Cerebellar cortex (tissue), 1 donor: ENCODE data around the gene PDZD2.
"Not testable (repeated sequence)": the region's sequence is repeated elsewhere in the genome, so short reads cannot be mapped to it uniquely, and the experiment has no call there.

Experiments
- DNase-seq: peaks from one replicate; pipeline ENCODE4 v3.0.0-alpha.2; 2015; ENCODE audit warnings: low spot score

Gene PDZD2

GRCh38 chr5:31638748-31639418 is at the start of gene PDZD2:
Gene PDZD2 (plus strand): TSS chr5:31639131.
- DNase-seq = peak; percentile 78

GRCh38 chr5:31593665-31594064 is 45.3 kb upstream of the PDZD2 start:
- no peak for DNase-seq

GRCh38 chr5:31596354-31596753 is 42.6 kb upstream of the PDZD2 start:
- no peak for DNase-seq

- no peak for DNase-seq
Measured at GRCh38 chr5:31598640-31599611, 40.0 kb upstream of the PDZD2 start.

- not testable (repeated sequence) for DNase-seq
Measured at GRCh38 chr5:31602305-31602704, 36.6 kb upstream of the PDZD2 start.

- DNase-seq = no peak
Measured at GRCh38 chr5:31604240-31604639, 34.7 kb upstream of the PDZD2 start.

GRCh38 chr5:31604644-31605043 is 34.3 kb upstream of the PDZD2 start:
- no peak for DNase-seq

GRCh38 chr5:31605920-31606319 is 33.0 kb upstream of the PDZD2 start:
- no peak for DNase-seq

- DNase-seq = no peak
Measured at GRCh38 chr5:31607546-31607945, 31.4 kb upstream of the PDZD2 start.

GRCh38 chr5:31611002-31611401 is 27.9 kb upstream of the PDZD2 start:
- no peak for DNase-seq

- no peak for DNase-seq
Measured at GRCh38 chr5:31613651-31614050, 25.3 kb upstream of the PDZD2 start.

GRCh38 chr5:31614151-31615020 is 24.5 kb upstream of the PDZD2 start:
- DNase-seq = peak; percentile 10

GRCh38 chr5:31617867-31618266 is 21.1 kb upstream of the PDZD2 start:
- DNase-seq = no peak

- DNase-seq = no peak
Measured at GRCh38 chr5:31620026-31620425, 18.9 kb upstream of the PDZD2 start.

- DNase-seq = no peak
Measured at GRCh38 chr5:31623249-31623648, 15.7 kb upstream of the PDZD2 start.

GRCh38 chr5:31625394-31625793 is 13.5 kb upstream of the PDZD2 start:
- DNase-seq = no peak

- peak; percentile 95 for DNase-seq
Measured at GRCh38 chr5:31626156-31626555, 12.8 kb upstream of the PDZD2 start.

GRCh38 chr5:31626604-31627234 is 12.2 kb upstream of the PDZD2 start:
- DNase-seq = no peak

GRCh38 chr5:31630931-31631330 is 8.0 kb upstream of the PDZD2 start:
- DNase-seq = no peak

GRCh38 chr5:31632460-31632859 is 6.5 kb upstream of the PDZD2 start:
- DNase-seq = no peak

GRCh38 chr5:31635446-31635845 is 3.5 kb upstream of the PDZD2 start:
- no peak for DNase-seq

GRCh38 chr5:31637851-31638250 is 1.1 kb upstream of the PDZD2 start:
- DNase-seq = no peak
